Gastroesophageal sphincter (tissue), 3 donors: ENCODE results near the gene PAPPA.

Experiments
- POLR2A ChIP-seq, 2 donors: fragments of 450-650 bp; IDR thresholded peaks; one replicate each; pipeline ENCODE4 v1.6.1; 2017; ENCODE audit warnings: antibody characterized with exemption in 2 of 2, mild to moderate bottlenecking in 2 of 2, moderate library complexity in 1 of 2
- TF ChIP-seq, protein P1 (sequence below), 4 experiments: fragments of 200-600 bp in 2 of 4; fragments of 450-650 bp in 2 of 4; sonication (generic) in 1 of 4; IDR thresholded peaks; one replicate each; pipeline ENCODE4 v1.5.1; 2017 to 2019; ENCODE audit warnings: antibody characterized with exemption in 4 of 4, mild to moderate bottlenecking in 2 of 4, moderate library complexity in 2 of 4

DNA sequence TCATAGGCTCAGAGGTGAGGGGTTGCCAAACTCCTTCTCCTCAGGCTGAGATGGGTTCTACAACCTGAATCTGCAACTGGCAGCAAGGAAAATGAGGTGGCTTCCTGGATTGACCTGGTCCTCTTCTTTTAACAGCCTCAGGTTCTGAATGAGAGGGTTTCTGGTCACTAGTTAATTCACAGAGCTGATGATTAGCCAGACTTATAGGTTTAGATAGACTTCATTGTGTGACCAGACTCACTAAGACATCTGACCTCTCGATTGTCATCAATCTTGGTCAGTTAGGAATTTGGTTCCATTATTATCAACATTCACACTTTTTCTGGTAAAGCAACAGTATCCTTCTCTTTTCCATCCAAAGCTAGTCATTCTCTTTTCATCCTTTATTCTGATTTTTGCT is 257.9 kb downstream of the PAPPA start:
- TF ChIP-seq, protein P1, sequence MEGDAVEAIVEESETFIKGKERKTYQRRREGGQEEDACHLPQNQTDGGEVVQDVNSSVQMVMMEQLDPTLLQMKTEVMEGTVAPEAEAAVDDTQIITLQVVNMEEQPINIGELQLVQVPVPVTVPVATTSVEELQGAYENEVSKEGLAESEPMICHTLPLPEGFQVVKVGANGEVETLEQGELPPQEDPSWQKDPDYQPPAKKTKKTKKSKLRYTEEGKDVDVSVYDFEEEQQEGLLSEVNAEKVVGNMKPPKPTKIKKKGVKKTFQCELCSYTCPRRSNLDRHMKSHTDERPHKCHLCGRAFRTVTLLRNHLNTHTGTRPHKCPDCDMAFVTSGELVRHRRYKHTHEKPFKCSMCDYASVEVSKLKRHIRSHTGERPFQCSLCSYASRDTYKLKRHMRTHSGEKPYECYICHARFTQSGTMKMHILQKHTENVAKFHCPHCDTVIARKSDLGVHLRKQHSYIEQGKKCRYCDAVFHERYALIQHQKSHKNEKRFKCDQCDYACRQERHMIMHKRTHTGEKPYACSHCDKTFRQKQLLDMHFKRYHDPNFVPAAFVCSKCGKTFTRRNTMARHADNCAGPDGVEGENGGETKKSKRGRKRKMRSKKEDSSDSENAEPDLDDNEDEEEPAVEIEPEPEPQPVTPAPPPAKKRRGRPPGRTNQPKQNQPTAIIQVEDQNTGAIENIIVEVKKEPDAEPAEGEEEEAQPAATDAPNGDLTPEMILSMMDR (IDR thresholded peaks at IDR 0.05) = no peak
- no peak for TF ChIP-seq POLR2A (IDR thresholded peaks at IDR 0.05)
